Muscle layer of colon (tissue), 2 donors: Measurements from ENCODE around the gene TIRAP.
A peak's percentile ranks its signal among the peaks of the same experiment; 100 is the strongest.
"Not testable (repeated sequence)": the region's sequence is repeated elsewhere in the genome, so short reads cannot be mapped to it uniquely, and the experiment has no call there.

Experiments
- H3K27ac ChIP-seq: one replicate; pipeline ENCODE4 v1.7.0; 2013; ENCODE audit warnings: low read depth, mild to moderate bottlenecking, low read length, moderate library complexity
- H3K27me3 ChIP-seq, 2 donors: one replicate each; pipeline ENCODE4 v1.7.0; 2013; ENCODE audit warnings: low read length in 2 of 2, mild to moderate bottlenecking in 2 of 2; ENCODE audit not compliant: insufficient read depth in 2 of 2, control insufficient read depth in 1 of 2
- H3K36me3 ChIP-seq: one replicate; pipeline ENCODE4 v1.7.0; 2013; ENCODE audit warnings: mild to moderate bottlenecking, low read length; ENCODE audit not compliant: insufficient read depth
- H3K4me1 ChIP-seq: one replicate; pipeline ENCODE4 v1.7.0; 2013; ENCODE audit warnings: mild to moderate bottlenecking, low read length; ENCODE audit not compliant: insufficient read depth
- H3K4me3 ChIP-seq, 2 donors: one replicate each; pipeline ENCODE4 v1.7.0; 2013; ENCODE audit warnings: low read length in 2 of 2, low read depth in 1 of 2, mild to moderate bottlenecking in 1 of 2, moderate library complexity in 1 of 2
- H3K9ac ChIP-seq: one replicate; pipeline ENCODE4 v1.7.0; 2013; ENCODE audit warnings: low read length
- H3K9me3 ChIP-seq: one replicate; pipeline ENCODE4 v1.7.0; 2013; ENCODE audit warnings: mild to moderate bottlenecking, low read length
- donor health status: abdominal sarcoma.
- donor health status: Adenocarcinoma of cecum.

TIRAP gene, protein sequence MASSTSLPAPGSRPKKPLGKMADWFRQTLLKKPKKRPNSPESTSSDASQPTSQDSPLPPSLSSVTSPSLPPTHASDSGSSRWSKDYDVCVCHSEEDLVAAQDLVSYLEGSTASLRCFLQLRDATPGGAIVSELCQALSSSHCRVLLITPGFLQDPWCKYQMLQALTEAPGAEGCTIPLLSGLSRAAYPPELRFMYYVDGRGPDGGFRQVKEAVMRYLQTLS

DNA sequence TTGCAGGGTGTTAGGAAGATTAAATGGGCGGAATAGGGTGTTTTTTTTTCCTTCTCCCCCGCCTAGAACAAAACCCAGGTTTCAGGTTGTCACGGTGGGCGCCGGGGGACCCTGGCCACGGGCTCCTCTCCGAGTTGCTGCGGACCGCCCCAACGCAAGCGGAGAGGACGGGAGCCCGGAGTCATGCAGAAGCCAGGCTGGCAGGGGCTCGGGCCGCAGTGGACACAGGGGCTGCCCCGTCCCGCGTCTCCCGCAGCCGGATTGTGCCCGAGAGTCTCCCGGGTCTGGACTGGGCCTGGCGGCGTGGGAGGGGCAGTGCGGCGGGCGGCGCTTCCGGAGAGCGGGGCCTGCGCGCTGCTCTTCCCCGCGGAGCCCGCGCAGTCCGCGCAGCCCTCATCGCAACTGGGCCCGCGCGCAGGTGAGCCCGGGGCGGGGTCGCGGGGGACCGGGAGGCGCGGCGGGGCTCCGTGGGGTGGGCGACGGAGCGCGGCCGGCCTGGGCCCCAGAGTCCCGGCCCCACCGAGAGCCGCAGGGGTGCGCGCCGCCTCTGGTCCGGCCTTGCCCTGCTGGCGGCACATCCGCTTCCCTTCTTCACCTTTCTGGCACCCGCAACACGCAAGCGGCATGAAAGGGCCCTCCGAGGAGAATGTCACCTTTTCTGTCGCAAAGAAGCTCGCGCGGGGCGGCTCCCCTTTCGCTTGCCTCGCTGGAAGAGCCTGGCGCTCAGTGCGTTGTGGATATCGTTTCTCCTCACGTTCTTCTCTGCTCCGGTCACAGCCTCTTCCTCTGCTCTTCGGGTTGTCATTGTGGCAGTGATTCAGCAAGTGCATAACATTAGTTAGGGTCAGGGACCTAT lies at the start of gene TIRAP:
TIRAP (plus strand) TSS at position 358 of the 856 bp plus-strand sequence. CDS start 7,802 bp downstream, outside the sequence.
- H3K27ac ChIP-seq: peak within 1 kb of the TSS; percentile 84
- H3K9ac ChIP-seq: peak within 1 kb of the TSS; percentile 71
- no peaks in the 10 kb centered on the region for H3K27me3 ChIP-seq
- H3K36me3 ChIP-seq: peaks cover 2% of the 10 kb centered on the region
- peak within 1 kb of the TSS; percentile 75 to 95 for H3K4me3 ChIP-seq
- peaks cover 10% of the 10 kb centered on the region for H3K4me1 ChIP-seq
- no peaks in the 10 kb centered on the region for H3K9me3 ChIP-seq

DNA sequence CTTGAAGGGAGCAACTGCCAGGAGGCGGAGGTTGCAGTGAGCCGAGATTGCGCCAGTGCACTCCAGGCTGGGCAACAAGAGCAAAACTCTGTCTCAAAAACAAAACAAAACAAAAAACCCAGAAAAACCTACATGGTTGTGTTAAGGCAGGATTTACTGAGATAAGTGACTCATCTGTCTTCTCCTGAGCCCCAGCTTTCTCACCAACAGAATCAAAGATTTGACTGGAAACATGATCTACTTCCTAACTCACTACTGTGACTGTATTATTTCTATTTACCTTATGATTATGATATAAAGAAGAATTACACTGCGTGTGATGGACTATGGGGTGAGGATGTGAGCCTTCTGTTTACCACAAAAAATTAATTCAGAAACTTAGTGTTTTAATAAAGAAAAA lies 49.5 kb upstream of the TIRAP start:
- Histone ChIP-seq H3K27ac (no peak overlapping the region), H3K27me3 (no peaks in the 10 kb centered on the region), H3K9ac (no peak overlapping the region), H3K4me3 (no peak overlapping the region), H3K4me1 (no peaks in the 10 kb centered on the region), H3K36me3 (peaks cover 5% of the 10 kb centered on the region), H3K9me3 (no peaks in the 10 kb centered on the region)

DNA sequence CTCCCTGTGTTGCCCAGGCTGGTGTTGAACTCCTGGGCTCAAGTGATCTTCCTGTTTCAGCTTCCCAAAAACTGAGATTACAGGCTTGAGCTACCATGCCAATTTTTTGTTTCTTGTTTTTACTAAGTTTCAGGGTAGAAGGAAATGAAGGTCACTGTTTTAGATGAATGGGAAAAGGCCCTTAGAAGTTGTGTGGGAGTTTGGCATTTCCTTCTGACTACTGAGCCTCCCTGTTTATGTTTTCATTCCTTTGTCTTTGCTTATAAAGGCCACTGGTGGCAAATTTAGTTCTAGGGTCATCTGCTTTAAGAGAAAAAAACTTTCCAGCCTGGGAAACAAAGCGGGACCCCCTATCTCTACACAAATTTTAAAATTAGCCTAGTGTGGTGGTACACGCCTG lies 36.3 kb upstream of the TIRAP start:
- Histone ChIP-seq H3K9ac (no peak overlapping the region), H3K36me3 (peaks cover 11% of the 10 kb centered on the region), H3K9me3 (no peaks in the 10 kb centered on the region), H3K4me1 (no peaks in the 10 kb centered on the region), H3K27me3 (no peaks in the 10 kb centered on the region), H3K4me3 (no peak overlapping the region), H3K27ac (no peak overlapping the region)

DNA sequence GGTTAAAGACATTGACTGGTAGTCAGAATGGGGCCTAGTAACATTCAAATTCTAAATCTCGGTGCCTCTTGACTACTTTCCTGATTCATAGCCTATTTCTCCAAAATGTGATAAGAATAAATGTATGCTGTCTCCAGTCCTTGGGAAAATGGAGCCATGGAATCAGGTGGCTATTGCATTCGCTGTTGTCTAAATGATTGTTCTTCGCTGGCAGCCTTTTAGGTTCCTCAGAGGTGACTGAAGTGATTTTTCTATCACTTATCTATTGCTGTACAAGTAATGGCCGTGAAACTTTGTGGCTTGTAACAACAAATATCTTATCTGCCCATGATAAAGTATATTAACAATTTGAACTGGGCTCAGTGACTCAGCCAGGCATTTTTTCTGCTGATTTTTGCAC lies 29.6 kb upstream of the TIRAP start:
- Histone ChIP-seq H3K4me3 (no peak overlapping the region), H3K27me3 (no peaks in the 10 kb centered on the region), H3K9ac (no peak overlapping the region), H3K4me1 (no peaks in the 10 kb centered on the region), H3K36me3 (peaks cover 17% of the 10 kb centered on the region), H3K9me3 (no peaks in the 10 kb centered on the region), H3K27ac (no peak overlapping the region)

DNA sequence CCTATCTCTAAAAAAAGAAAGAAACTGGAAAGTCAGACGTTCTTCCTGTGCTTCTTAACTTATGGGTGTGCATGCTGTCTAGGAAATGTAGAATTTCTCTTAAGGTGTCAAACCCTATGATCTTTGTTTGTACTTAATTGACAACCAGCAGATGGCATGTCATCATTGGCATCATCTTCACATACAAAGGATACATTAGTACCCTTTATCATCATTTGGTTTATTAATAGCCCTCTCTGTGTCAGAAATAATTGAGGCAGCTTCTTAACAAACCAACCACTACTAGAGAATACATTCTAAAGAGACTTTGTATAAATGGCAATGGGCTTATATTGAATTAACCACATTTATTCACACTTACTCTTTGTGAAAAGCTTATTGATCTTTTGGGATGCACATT lies 28.1 kb upstream of the TIRAP start:
- no peak overlapping the region for H3K4me3 ChIP-seq
- H3K4me1 ChIP-seq: no peaks in the 10 kb centered on the region
- H3K9me3 ChIP-seq: no peaks in the 10 kb centered on the region
- H3K9ac ChIP-seq: no peak overlapping the region
- H3K27me3 ChIP-seq: no peaks in the 10 kb centered on the region
- H3K36me3 ChIP-seq: peaks cover 17% of the 10 kb centered on the region
- no peak overlapping the region for H3K27ac ChIP-seq

DNA sequence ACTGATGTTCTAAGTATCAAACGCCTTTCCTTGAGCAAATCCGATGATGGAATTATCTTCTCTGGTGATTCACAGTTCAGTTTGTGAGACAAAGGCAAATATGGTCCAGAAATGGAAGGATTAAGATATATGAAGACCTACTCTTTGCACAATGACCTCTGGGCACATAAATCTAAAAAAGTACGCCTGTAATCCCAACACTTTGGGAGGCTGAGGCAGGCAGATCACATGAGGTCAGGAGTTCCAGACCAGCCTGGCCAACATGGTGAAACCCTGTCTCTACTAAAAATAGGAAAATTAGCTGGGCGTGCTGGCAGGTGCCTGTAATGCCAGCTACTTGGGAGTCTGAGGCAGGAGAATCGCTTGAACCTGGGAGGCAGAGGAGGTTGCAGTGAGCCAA lies 27.4 kb upstream of the TIRAP start:
- not testable (repeated sequence) for H3K4me1 ChIP-seq, H3K4me3 ChIP-seq, H3K9ac ChIP-seq, H3K27me3 ChIP-seq, H3K27ac ChIP-seq, H3K9me3 ChIP-seq
- peaks cover 17% of the 10 kb centered on the region for H3K36me3 ChIP-seq

DNA sequence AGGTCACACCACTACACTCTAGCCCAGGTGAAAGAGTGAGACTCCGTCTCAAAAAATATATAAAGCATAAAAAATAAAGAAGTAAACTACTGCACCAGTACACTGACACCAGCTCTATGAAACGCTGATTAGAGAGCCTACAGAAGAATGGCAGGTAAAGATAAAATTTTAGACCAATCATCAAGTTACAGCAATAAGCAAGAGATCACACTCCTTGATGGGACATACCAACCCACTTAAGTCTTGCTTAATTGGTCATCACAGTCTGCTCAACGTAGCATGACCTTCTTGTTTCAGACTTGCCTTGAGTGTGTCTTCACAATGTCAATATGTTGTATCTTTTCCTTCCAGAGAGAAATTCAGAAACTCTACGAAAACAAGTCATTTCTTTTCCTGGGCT lies 26.7 kb upstream of the TIRAP start:
- Histone ChIP-seq H3K36me3 (peaks cover 17% of the 10 kb centered on the region), H3K4me3 (no peak overlapping the region), H3K9ac (no peak overlapping the region)

DNA sequence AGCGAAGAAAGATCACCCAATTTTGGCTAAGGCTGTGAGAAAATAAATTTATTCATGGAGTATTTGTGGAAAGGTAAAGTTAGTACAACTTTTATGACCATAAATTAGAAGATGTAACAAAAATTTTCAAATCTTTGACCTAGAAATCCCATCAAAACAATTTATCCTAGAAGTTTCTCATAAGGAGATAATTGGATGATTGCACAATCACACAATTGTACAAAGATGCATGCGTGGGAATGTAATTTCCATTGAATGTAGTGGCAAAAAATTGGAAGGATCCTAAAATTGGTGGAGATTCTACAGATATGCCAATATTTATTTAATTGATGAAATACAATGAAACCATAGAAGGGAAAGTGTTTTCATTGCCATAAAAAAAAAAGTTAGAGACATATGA lies 25.7 kb upstream of the TIRAP start:
- H3K9me3 ChIP-seq: no peaks in the 10 kb centered on the region
- no peaks in the 10 kb centered on the region for H3K27me3 ChIP-seq
- no peak overlapping the region for H3K4me3 ChIP-seq
- H3K4me1 ChIP-seq: no peaks in the 10 kb centered on the region
- H3K27ac ChIP-seq: no peak overlapping the region
- H3K36me3 ChIP-seq: peaks cover 20% of the 10 kb centered on the region
- H3K9ac ChIP-seq: no peak overlapping the region

More for the DNA sequence above, 26.7 kb upstream of the TIRAP start:
- no peak overlapping the region for H3K27ac ChIP-seq
- H3K4me1 ChIP-seq: no peaks in the 10 kb centered on the region
- H3K9me3 ChIP-seq: no peaks in the 10 kb centered on the region
- no peaks in the 10 kb centered on the region for H3K27me3 ChIP-seq

DNA sequence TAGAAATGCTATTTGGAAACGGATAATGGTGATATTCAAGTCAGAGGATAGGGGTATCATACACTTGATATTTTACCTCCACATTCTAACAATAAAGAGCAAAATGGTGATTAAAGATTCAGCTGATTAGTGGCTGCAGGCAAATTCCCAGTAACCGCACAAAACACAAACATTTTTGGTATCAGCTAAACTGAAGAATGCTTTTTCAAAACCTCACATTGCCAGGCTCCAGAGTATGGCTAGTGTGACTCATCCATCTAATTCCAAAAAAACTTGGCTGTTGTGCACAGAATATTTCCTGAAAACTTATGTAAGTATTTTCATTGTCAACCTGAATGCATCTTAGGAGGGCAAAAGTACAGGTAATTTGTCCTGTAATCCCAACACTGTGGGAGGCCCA lies 25.1 kb upstream of the TIRAP start:
- Histone ChIP-seq H3K4me3 (no peak overlapping the region), H3K9ac (no peak overlapping the region), H3K27ac (no peak overlapping the region), H3K4me1 (no peaks in the 10 kb centered on the region), H3K27me3 (no peaks in the 10 kb centered on the region), H3K36me3 (peaks cover 26% of the 10 kb centered on the region), H3K9me3 (no peaks in the 10 kb centered on the region)

DNA sequence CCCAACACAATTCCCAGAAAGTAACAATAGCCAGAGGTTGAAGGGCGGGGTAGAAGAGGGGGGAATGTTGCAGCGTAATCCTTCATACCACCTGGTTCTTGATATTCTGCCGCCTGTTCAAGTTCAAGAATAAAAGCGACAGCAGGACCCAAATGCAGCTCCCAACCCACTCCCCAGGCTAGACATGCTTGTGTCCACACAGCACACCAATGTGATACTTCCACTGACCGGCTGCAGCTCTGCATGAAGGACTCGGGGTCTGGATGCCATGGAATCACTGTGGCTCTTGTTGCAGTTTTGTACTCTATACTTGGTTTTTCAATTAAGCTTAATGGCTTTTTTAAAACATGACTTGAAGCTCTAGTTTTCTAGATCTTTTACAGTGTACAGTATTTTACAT lies 20.7 kb upstream of the TIRAP start:
- no peak overlapping the region for H3K9ac ChIP-seq
- H3K9me3 ChIP-seq: no peaks in the 10 kb centered on the region
- no peaks in the 10 kb centered on the region for H3K27me3 ChIP-seq
- peaks cover 61% of the 10 kb centered on the region for H3K36me3 ChIP-seq
- H3K4me1 ChIP-seq: peaks cover 3% of the 10 kb centered on the region
- H3K4me3 ChIP-seq: no peak overlapping the region
- H3K27ac ChIP-seq: no peak overlapping the region

DNA sequence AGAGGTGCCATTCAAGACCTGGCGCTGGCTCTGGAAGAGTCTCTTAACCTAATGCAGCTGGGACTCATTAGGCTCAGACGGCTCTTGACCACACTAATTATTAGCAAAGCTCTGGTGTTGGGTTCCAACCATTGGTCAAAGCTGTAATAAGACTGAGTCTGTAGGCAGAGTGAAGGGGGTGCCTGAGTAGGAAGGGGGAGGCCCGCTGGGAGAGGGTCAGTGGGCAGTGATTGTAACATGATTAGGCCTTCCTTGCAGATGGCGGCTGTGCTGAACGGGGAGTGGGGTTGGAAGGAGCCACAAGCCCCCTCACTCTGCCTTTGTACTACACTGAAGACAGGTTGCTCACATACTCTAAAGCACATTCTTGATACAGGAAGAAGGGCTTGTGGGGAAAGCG lies 19.4 kb upstream of the TIRAP start:
- H3K9me3 ChIP-seq: no peaks in the 10 kb centered on the region
- peaks cover 13% of the 10 kb centered on the region for H3K4me1 ChIP-seq
- H3K27me3 ChIP-seq: no peaks in the 10 kb centered on the region
- no peak overlapping the region for H3K4me3 ChIP-seq
- H3K27ac ChIP-seq: no peak overlapping the region
- H3K9ac ChIP-seq: no peak overlapping the region
- peaks cover 55% of the 10 kb centered on the region for H3K36me3 ChIP-seq

DNA sequence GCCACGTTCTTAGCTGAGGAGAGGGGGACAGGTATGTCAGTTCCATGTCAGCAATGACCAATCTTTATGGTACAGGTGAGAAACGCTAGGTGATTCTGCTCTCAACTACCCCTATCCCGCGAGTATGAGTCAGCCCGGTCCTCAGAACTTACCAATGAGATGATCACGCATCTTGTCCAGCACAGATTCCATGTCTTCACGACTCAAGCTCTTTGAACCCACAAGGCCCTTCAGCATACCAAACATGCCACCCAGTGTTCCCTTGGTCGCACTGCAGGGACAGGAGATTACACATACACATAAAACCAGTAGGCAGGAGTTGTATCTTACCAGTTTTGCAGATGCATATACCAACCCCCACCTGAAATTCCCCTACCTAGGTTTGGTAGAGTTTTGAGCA lies 17.1 kb upstream of the TIRAP start:
- Histone ChIP-seq H3K27me3 (no peaks in the 10 kb centered on the region), H3K9ac (no peak overlapping the region), H3K4me3 (no peak overlapping the region), H3K36me3 (peaks cover 55% of the 10 kb centered on the region), H3K4me1 (peaks cover 18% of the 10 kb centered on the region), H3K9me3 (no peaks in the 10 kb centered on the region), H3K27ac (no peak overlapping the region)
